Vein endothelial cell (primary cell): ENCODE results near the gene CCDC134. TPM values are rescaled to one million over a fixed set of nuclear protein-coding genes. Genes with fewer than 3 reads are reported as not detected.

ENCODE experiments used
- total RNA-seq: library from RNA; depleted of rRNA; stranded (reverse); fragments of >200 nt; gene quantifications from 2 replicates; pipeline ENCODE4 v1.2.3, GENCODE V29; 2012

Gene CCDC134
- total RNA-seq = 6.0 and 6.5 TPM in 2 replicates

DNA sequence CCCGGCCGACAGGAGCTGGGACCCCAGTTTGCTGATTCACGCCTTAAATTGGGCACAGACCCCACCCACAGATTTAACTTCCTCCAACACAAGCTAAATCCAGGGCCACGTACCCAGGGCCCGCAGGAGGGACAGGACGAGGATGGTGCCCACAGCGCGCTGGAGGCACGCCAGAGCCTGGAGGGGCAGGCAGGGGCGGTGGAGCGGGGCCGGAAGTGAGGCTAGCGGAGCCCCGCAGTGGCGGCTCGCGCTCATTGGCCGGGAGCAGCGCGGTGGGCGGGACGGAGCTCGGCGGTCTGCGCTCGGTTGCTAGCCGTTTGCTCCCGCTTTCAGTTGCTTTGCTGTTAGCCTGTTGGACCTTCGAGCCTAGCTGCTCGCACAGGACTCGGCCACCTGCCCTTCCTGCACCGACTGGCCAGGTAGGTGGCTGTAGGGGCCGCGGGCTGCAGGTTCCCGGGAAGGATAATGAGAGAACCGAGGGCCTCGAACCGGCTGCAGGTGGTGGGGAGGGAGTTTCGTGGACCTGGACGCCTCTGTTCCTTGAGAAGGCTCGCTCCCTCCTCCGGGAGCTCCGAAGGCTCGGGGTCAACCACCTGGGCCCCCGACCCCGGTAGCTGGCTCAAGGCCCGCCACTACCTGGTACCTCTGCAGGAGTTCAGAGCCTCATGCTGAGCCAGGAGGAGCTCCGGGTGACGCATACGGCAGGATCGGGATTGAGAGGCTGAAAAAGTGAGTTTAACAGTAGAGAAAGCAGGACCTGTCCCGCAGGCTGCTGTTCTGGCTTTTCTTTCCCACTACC is at the start of gene CCDC134:
Gene CCDC134, plus strand, starts transcription at position 332 of the 799 bp plus-strand sequence. CDS start 8,212 bp downstream, outside the sequence.

GRCh38 chr22:41832553-41833368 is 32.3 kb downstream of the CCDC134 start, which contains the start of gene SREBF2:
Gene SREBF2, plus strand, starts transcription at chr22:41833105. Its CDS starts 166 bp downstream, at chr22:41833271.

Other genes starting within 250 kb of the CCDC134 start
- gene CSDC2, start 239.7 kb upstream of the CCDC134 start, total RNA-seq = not detected in 2 replicates
- gene PMM1, start 210.8 kb upstream of the CCDC134 start, total RNA-seq = 3.7 and 5.2 TPM in 2 replicates
- gene DESI1, start 179.6 kb upstream of the CCDC134 start, total RNA-seq = 43.1 and 48.4 TPM in 2 replicates
- gene XRCC6, start 179.4 kb upstream of the CCDC134 start, total RNA-seq = 301 and 399 TPM in 2 replicates
- gene SNU13, start 111.8 kb upstream of the CCDC134 start, total RNA-seq = 86.3 and 89.8 TPM in 2 replicates
- gene MEI1, start 101.2 kb upstream of the CCDC134 start, total RNA-seq = 0.96 and 2.6 TPM in 2 replicates
- gene SREBF2, start 32.4 kb downstream of the CCDC134 start, total RNA-seq = 74.9 and 76.4 TPM in 2 replicates
- not detected in 2 replicates for gene SHISA8, start 114.4 kb downstream of the CCDC134 start, total RNA-seq
- gene TNFRSF13C, start 126.1 kb downstream of the CCDC134 start, total RNA-seq = 0.29 and 0.33 TPM in 2 replicates
- gene CENPM, start 146.5 kb downstream of the CCDC134 start, total RNA-seq = 9.1 and 12.6 TPM in 2 replicates
- under 0.01 TPM in 2 replicates for gene SEPTIN3, start 168.8 kb downstream of the CCDC134 start, total RNA-seq
- gene WBP2NL, start 198.1 kb downstream of the CCDC134 start, total RNA-seq = 0.98 TPM in 1 of 2 replicates, not detected in the other